IPS DF 6.9 (cell line): ENCODE data around the gene DNAL4.

Experiments
- DNase-seq: peaks from one replicate; pipeline ENCODE4 v3.0.0-alpha.2; 2013; ENCODE audit warnings: low read depth, low spot score
- H3K27ac ChIP-seq: one replicate; pipeline ENCODE4 v1.5.1; 2013; ENCODE audit warnings: low read length, control low read depth
- H3K27me3 ChIP-seq: 2 replicates; pipeline ENCODE4 v1.6.1; 2013; ENCODE audit warnings: mild to moderate bottlenecking, low read length; ENCODE audit not compliant: control insufficient read depth, insufficient read depth
- H3K36me3 ChIP-seq: 2 replicates; pipeline ENCODE4 v1.6.1; 2013; ENCODE audit warnings: low read length; ENCODE audit not compliant: control insufficient read depth, insufficient read depth
- H3K4me1 ChIP-seq: 2 replicates; pipeline ENCODE4 v1.6.1; 2013; ENCODE audit warnings: low read length; ENCODE audit not compliant: control insufficient read depth, insufficient read depth
- H3K4me3 ChIP-seq: 2 replicates; pipeline ENCODE4 v1.5.1; 2013; ENCODE audit warnings: mild to moderate bottlenecking, low read length
- H3K9me3 ChIP-seq: 2 replicates; pipeline ENCODE4 v1.6.1; 2013; ENCODE audit warnings: low read length, inconsistent platforms; ENCODE audit not compliant: control insufficient read depth, insufficient read depth
- WGBS: extraction: QIAGEN DNeasy Blood & Tissue Kit; methylation state at CpG from one replicate; pipeline ENCODE4 v1.1.7; 2013; ENCODE audit warnings: mixed read lengths, missing lambda C conversion rate; ENCODE audit not compliant: insufficient read length, insufficient coverage; 5-methylcytosine and 5-hydroxymethylcytosine counted together

Gene DNAL4

DNA sequence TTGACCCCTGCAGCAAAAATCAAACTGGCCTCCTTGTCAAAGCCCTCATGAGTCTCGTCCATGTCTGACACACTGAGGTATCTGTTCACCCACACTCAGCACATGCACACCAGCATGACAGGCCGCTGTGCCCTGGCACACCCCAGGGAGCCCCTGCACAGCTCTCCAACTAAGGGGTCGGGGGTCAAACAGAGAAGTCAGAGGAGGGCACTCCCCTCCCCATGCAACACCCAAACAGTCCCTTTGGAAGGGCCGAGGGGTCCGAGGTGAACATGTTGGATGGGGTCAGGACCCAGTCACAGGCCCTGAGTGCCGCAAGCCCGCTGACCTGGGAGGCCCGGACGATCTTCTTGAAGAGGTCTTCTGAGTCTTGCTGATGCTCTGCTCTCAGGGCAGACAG is 52.8 kb downstream of the DNAL4 start:
- H3K4me3 ChIP-seq = no peak overlapping the region
- no peak for DNase-seq
- H3K36me3 ChIP-seq = peaks cover 13% of the 10 kb centered on the region; the same call in 1 of the 2 replicates
- no peaks in the 10 kb centered on the region for H3K27me3 ChIP-seq
- no peaks in the 10 kb centered on the region; the same call in 1 of the 2 replicates for H3K4me1 ChIP-seq
- WGBS = no CpG with 5 or more reads among the region's 9 CpGs
- H3K9me3 ChIP-seq = no peaks in the 10 kb centered on the region
- no peak overlapping the region for H3K27ac ChIP-seq

DNA sequence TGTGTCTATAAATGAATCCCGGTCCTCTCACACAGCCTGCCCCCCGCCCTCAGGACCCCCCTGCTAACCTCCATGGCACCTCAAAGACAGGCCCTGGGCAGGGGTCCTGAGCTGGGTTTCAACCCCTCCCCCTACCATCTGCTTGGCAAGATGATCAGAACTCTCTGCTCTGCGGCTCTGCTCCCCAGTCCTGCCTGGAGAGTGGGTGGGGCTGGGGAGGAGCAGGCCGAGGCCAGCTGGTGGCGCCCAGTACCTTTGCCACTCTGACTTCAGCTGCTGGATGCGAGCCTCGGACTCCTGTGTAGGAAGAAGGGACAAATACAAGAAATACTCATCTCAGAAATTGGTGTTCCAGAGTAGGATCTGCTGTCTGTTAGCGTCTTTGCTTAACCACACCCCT is 53.2 kb downstream of the DNAL4 start:
- no peak for DNase-seq
- whole genome bisulfite sequencing = no CpG with 5 or more reads among the region's 8 CpGs
- no peak overlapping the region for H3K4me3 ChIP-seq
- H3K4me1 ChIP-seq = no peaks in the 10 kb centered on the region; the same call in 1 of the 2 replicates
- no peaks in the 10 kb centered on the region for H3K9me3 ChIP-seq
- H3K27ac ChIP-seq = no peak overlapping the region
- H3K27me3 ChIP-seq = no peaks in the 10 kb centered on the region
- H3K36me3 ChIP-seq = peaks cover 13% of the 10 kb centered on the region; the same call in 1 of the 2 replicates

DNA sequence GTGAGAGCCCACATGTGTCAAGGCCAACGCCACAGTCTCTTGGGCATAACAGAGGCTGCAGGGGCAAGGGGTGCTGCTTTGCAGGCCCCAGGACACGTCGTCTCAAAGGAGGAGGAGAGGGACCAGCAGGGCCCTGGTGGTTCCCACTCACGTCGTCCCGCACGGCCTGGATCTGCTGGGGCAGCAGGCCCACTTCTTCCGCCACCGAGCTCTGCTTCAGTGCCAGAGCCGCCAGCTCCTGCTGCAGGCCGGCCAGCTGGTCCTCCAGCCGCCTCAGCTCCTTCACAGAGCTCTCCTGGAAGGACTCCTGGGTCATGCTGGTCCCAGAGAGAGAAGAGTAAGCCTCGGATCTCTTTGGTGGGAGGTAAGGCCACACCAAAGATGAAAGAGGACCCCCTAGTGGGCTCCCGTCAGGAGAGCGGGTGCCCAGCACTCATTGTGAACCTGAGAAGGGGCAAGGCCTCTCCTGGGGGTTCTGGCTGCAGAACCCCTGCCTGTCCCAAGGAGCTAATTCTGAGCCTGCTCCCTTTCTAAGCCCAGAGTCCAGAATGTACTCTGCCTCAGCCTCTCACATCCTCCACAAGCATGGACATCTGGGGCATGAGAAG is 53.7 kb downstream of the DNAL4 start:
- no peaks in the 10 kb centered on the region; the same call in 1 of the 2 replicates for H3K4me1 ChIP-seq
- no peak for DNase-seq
- H3K27me3 ChIP-seq = no peaks in the 10 kb centered on the region
- WGBS = no CpG with 5 or more reads among the region's 15 CpGs
- H3K27ac ChIP-seq = no peak overlapping the region
- no peaks in the 10 kb centered on the region for H3K9me3 ChIP-seq
- H3K36me3 ChIP-seq = peaks cover 13% of the 10 kb centered on the region; the same call in 1 of the 2 replicates
- H3K4me3 ChIP-seq = no peak overlapping the region

DNA sequence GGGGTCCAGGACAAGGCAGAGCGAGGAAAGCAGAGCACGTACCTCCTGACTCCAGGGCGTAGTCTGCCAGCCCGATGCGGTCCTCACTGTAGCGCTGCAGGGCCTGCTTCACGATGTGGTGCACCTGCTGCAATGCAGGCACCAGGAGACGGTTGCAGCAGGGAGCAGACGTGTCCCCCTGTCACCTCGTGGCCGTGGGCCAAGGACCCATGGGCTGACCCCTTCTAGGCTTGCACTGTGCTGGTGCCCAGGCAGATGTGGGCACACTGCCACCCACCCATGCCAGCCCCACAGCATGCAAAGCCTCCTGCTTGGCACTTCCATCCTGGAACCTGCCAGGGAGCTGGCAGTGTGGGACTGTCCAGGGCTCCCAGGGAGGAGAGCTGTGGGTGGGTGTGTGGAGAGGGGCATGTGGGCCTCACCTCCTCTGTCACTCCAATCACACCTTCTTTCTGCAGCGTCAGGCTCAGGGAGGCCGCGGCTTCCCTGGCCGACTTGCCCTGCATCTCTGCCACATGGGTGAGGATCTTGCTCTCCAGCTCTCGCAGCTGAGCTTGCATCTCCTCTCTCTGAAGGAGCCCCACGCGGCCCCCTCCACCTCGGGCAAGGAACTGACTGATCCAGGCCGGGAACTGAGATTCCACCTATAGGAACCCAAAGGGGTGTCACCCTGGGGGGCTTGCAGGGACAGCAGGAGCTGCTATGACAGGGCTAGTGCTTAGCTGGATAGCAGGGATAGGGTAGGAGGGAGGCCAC is 54.5 kb downstream of the DNAL4 start:
- no CpG with 5 or more reads among the region's 20 CpGs for WGBS
- no peak overlapping the region for H3K4me3 ChIP-seq
- no peaks in the 10 kb centered on the region for H3K27me3 ChIP-seq
- peaks cover 13% of the 10 kb centered on the region; the same call in 1 of the 2 replicates for H3K36me3 ChIP-seq
- H3K9me3 ChIP-seq = no peaks in the 10 kb centered on the region
- no peaks in the 10 kb centered on the region; the same call in 1 of the 2 replicates for H3K4me1 ChIP-seq
- DNase-seq = no peak
- no peak overlapping the region for H3K27ac ChIP-seq

DNA sequence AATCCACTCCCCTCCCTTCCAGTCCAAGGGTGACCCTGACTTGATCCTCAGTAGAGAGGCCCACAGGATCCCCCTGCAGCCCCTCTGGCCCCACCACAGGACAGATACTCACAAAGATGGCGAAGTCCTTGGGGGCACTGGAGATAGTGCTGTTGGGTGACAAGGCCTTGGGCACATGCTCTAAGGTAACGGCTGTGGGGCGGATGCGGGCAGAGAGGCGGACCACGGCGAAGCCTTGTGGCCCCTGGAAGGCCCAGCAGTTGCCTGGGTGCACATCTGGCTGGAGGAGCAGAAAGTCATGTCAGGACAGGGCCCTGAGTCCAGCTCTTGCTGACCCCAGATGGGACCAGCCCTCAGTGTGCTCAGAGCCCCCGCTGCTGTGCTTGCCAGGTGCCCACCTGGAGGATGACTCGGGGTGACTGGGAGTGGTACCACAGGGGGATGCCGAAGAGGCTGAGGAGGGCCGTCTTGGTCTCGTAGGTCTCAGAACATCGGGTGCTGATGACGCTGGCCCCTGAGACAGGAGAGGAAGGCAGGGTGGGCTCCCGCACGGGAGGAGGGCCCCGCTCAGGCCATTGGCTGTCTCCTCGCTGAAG is 55.4 kb downstream of the DNAL4 start:
- DNase-seq = no peak
- Histone ChIP-seq H3K9me3 (no peaks in the 10 kb centered on the region), H3K27ac (no peak overlapping the region), H3K27me3 (no peaks in the 10 kb centered on the region), H3K36me3 (peaks cover 15% of the 10 kb centered on the region), H3K4me3 (no peak overlapping the region), H3K4me1 (no peaks in the 10 kb centered on the region; the same call in 1 of the 2 replicates)
- WGBS = no CpG with 5 or more reads among the region's 18 CpGs

DNA sequence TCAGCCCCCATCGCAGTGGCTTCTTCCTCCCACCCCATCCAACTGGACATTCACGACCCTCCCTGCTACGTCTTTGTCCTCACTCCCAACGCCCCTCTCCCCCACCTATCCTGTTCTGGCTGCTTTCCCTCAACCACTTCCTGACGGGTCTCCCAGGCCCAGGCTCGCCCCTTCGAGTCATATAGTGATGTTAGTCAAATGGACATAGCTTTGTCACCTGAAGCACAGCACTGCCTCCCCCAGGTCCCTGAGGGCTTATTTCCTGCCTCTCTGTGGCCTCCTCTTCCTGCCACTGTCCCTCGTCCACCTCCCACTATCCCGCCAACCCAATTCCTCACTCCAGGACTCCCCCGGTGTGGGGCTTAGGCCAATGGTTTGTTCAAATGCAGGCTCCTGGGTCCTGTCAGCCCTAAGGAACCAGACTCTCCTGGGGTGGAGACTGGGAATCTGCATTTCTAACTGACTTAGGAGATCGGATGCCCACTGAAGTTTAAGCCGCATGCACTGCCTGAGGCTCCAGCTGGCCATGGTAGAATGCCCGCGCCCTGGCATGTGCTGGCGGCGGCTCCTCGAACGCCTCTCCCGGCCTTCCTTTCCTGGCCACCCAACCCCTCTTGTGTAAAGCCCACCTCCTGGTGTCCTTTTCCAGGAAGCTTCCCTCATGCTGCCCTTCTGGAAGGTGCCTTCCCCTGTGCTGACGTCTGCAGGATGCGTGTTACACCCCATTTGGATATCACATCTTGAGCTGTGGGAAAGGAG is 56.5 kb downstream of the DNAL4 start:
- Histone ChIP-seq H3K36me3 (peaks cover 17% of the 10 kb centered on the region), H3K9me3 (no peaks in the 10 kb centered on the region), H3K27me3 (no peaks in the 10 kb centered on the region), H3K4me3 (no peak overlapping the region), H3K4me1 (no peaks in the 10 kb centered on the region; the same call in 1 of the 2 replicates), H3K27ac (no peak overlapping the region)
- DNase-seq = no peak
- WGBS = no CpG with 5 or more reads among the region's 21 CpGs

DNA sequence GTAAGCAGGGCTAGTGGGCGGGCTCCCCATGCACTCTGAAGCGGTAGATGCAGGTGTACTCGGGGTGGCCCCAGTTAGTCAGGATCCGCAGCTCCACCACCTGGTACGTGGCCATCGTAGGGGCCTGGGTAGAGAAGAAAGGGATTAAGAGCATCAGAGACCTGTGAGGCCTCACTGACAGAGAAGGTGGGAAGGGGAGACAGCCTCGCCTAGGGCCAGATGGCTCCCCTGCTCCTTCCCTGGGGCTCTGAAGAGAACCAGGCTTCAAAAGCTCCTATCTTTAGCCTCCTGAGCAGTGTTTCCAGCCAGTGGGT is 57.7 kb downstream of the DNAL4 start:
- H3K9me3 ChIP-seq = no peaks in the 10 kb centered on the region
- H3K27ac ChIP-seq = no peak overlapping the region
- no peak for DNase-seq
- H3K27me3 ChIP-seq = no peaks in the 10 kb centered on the region
- no peaks in the 10 kb centered on the region; the same call in 1 of the 2 replicates for H3K4me1 ChIP-seq
- no CpG with 5 or more reads among the region's 7 CpGs for WGBS
- H3K4me3 ChIP-seq = no peak overlapping the region
- peaks cover 28% of the 10 kb centered on the region for H3K36me3 ChIP-seq

DNA sequence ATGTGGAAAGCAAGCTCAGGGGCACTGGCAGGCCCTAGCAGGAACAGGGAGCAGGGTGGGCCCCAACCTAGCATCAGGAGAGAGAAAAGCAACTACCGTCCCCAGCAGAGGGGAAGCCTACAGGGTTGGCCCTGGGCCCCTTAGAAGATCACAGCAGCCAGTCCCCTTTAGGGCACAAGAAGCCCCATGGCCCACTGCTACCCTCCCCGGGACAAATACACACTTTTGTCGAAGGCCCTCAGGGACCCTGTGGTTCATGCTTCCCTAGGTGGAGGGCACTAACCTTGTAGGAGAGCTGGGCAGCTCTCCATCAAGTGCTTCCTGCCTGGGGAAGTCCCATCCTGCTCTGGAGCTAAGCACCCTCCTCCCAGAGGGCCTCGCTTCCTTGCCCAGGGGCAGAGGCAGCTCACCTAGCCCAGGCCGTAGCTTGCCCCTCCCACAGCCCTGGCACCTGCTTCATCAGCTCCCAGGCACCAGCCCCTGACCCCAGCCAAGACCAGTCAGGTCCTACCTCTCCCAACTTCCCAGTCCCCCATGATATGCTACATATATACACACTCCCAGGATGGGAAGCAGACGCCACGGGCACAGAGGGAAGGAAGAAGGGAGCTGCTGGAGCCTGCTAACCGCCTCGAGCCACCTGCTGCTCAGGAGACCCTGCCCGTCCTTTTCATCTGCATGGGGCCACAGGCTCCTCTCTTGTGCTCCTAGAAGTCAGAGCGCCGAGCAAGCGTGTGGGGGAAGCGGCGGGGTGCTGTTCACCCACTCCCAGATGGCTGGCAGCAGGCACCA is 58.3 kb downstream of the DNAL4 start:
- Histone ChIP-seq H3K9me3 (no peaks in the 10 kb centered on the region), H3K4me3 (no peak overlapping the region), H3K27ac (no peak overlapping the region), H3K36me3 (peaks cover 28% of the 10 kb centered on the region), H3K4me1 (no peaks in the 10 kb centered on the region; the same call in 1 of the 2 replicates), H3K27me3 (no peaks in the 10 kb centered on the region)
- DNase-seq = no peak
- WGBS = no CpG with 5 or more reads among the region's 15 CpGs

DNA sequence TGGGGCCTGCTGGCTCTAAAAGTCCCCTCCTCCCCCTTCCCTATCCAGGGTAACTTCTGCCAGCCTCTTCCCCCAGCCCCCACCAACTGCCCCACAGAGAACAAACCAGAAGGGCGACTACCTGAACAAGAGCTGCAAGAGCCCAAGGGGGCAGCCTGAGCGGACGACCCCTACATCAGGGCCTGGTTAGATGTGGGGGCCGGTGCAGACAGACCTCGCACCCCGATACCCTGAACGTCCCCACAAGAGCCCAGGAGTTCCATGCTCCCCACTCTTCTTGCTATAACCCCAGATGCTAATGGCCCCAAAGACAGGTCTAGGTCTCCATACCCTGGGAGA is 58.8 kb downstream of the DNAL4 start:
- H3K36me3 ChIP-seq = peaks cover 32% of the 10 kb centered on the region
- no peaks in the 10 kb centered on the region for H3K27me3 ChIP-seq
- no peak overlapping the region for H3K27ac ChIP-seq
- WGBS = no CpG with 5 or more reads among the region's 7 CpGs
- H3K4me3 ChIP-seq = no peak overlapping the region
- no peak for DNase-seq
- H3K4me1 ChIP-seq = no peaks in the 10 kb centered on the region
- no peaks in the 10 kb centered on the region for H3K9me3 ChIP-seq
